H1 (cell line): ENCODE results near the gene MCC. TPM values are rescaled to one million over a fixed set of nuclear protein-coding genes. Genes with fewer than 3 reads are reported as not detected.

Experiments
- ATF2 ChIP-seq: IDR thresholded peaks from 2 replicates; pipeline ENCODE4 v1.6.1; 2012; ENCODE audit warnings: low read length, inconsistent platforms
- CBX8 ChIP-seq: fragments of 300-800, 300-1000 bp; sonication (generic); IDR thresholded peaks from 2 replicates; pipeline ENCODE4 v1.7.1; 2016; ENCODE audit warnings: low read depth, low read length, borderline replicate concordance
- CEBPB ChIP-seq: IDR thresholded peaks from 2 replicates; pipeline ENCODE4 v1.6.1; 2012; ENCODE audit warnings: low read depth, low read length
- CHD7 ChIP-seq: fragments of 300-600 bp; sonication (generic); IDR thresholded peaks from 2 replicates; pipeline ENCODE4 v1.7.1; 2012; ENCODE audit warnings: low read length, moderate library complexity, mild to moderate bottlenecking, inconsistent platforms; ENCODE audit not compliant: insufficient replicate concordance
- E2F6 ChIP-seq: IDR thresholded peaks from 2 replicates; pipeline ENCODE4 v1.6.1; 2012; ENCODE audit warnings: inconsistent platforms
- FOSL1 ChIP-seq: IDR thresholded peaks from 2 replicates; pipeline ENCODE4 v1.6.1; 2011; ENCODE audit warnings: mild to moderate bottlenecking, low read depth, low read length, moderate library complexity; ENCODE audit not compliant: insufficient read depth
- SIRT6 ChIP-seq: IDR thresholded peaks from one replicate; pipeline ENCODE4 v1.7.1; 2012; ENCODE audit warnings: low read length, inconsistent platforms
- polyA plus RNA-seq, 7 experiments: library from polyadenylated mRNA; depleted of rRNA in 3 of 7; stranded (reverse) in 5 of 7; unstranded in 2 of 7; fragments of >200 nt in 5 of 7; fragments of 200-250 nt in 2 of 7; gene quantifications; 1 replicate in 5 of 7; 2 replicates in 1 of 7; 4 replicates in 1 of 7; pipeline versions ENCODE4 v1.2.1 to v1.2.3, GENCODE V29; 2011 to 2013; ENCODE audit warnings: missing spikeins in 2 of 7, mixed read lengths in 2 of 7
- total RNA-seq: library from RNA; stranded (reverse); fragmentation: NEBNext Ultra II Directional; extraction: Animal tissue kit (Norgen Biotek cat#: 25700); gene quantifications from 2 replicates; pipeline ENCODE4 v1.2.1, GENCODE V29; 2021

Gene MCC
- total and polyA plus RNA-seq, 2 of the 8 experiments (the other 6 are each of a cell fraction or from before 2014, with no cell fraction given): 2.6 to 18.3 TPM

GRCh38 chr5:113216545-113216944 is 271.7 kb downstream of the MCC start (continued):
- TF ChIP-seq CHD7: no peak
- TF ChIP-seq CEBPB: no peak
- no peak for TF ChIP-seq FOSL1
- TF ChIP-seq SIRT6: no peak
- TF ChIP-seq ATF2: no peak
- TF ChIP-seq CBX8: no peak
- TF ChIP-seq E2F6: no peak
